HG03520 (cell line): ENCODE data around the gene SMPD3.

ENCODE experiments used
- ATAC-seq: cut with Tn5 transposase; IDR thresholded peaks from one replicate; pipeline ENCODE4 v1.9.1; 2021; ENCODE audit warnings: mild to moderate bottlenecking, moderate library complexity; ENCODE audit not compliant: unreplicated experiment

Gene SMPD3

GRCh38 chr16:68343137-68343536, 105.2 kb downstream of the SMPD3 start:
- no peak for ATAC-seq

DNA sequence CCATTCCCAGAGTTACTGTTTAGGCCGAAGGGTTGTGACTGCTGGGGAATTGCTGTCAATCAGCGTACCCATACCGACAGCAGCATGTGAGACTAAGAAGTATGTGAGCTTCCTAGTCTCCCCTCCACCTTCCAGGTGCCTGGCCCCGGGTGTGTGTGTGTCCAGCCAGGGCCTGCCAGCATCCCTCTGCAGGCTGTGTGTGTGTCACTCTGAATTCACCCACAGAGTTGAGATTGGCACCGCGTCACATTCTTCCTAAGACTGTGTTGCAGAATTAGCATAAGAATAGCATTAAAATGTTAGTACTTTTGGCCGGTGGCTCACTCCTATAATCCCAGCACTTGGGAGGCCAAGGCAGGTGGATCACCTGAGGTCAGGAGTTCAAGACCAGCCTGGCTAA, 105.7 kb downstream of the SMPD3 start:
- ATAC-seq = no peak

- no peak for ATAC-seq
These were observed 109.1 kb downstream of the SMPD3 start for GRCh38 chr16:68339214-68339613.

- no peak for ATAC-seq
These were observed 109.8 kb downstream of the SMPD3 start for GRCh38 chr16:68338326-68339119.

GRCh38 chr16:68335175-68335574, 113.1 kb downstream of the SMPD3 start:
- ATAC-seq = no peak

DNA sequence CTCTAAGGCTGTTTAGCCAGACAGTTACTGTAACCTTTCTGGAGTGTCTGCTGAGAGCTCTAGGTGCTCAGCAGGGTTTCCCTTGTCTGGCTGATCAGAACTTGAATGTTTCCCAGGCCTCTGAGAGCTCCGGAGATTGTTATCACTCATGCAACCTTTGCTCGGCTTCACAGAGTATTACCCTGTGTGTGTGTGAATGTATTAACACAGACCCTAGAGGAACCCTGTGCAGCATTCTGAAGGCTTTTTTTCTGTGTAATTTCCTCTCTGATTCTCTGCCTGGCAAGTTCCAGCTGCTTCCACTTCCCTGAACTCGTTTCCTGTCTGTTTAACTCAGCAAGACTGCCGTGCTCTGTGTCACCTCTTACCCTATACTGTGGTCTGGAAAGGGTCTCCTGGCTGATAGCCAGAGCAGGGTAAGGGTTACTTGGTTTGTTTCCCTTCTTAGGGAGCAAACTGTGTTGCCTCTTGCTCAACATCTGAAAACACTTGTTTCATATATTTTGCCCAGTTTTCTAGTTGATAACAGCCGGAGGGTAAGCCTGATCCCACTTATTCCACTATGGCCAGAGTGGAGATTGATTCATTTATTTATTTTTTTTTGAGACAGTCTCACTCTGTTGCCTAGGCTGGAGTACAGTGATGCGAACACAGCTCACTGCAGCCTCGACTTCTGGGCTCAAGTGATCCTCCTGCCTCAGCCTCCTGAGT, 115.7 kb downstream of the SMPD3 start:
- ATAC-seq = no peak

- ATAC-seq = no peak
These were observed 116.4 kb downstream of the SMPD3 start for GRCh38 chr16:68331879-68332410.

- no peak for ATAC-seq
These were observed 119.4 kb downstream of the SMPD3 start for GRCh38 chr16:68328860-68329390.

GRCh38 chr16:68328151-68328859, 120.0 kb downstream of the SMPD3 start:
- ATAC-seq = peak; percentile 67

- ATAC-seq = no peak
These were observed 123.4 kb downstream of the SMPD3 start for GRCh38 chr16:68324780-68325357.

DNA sequence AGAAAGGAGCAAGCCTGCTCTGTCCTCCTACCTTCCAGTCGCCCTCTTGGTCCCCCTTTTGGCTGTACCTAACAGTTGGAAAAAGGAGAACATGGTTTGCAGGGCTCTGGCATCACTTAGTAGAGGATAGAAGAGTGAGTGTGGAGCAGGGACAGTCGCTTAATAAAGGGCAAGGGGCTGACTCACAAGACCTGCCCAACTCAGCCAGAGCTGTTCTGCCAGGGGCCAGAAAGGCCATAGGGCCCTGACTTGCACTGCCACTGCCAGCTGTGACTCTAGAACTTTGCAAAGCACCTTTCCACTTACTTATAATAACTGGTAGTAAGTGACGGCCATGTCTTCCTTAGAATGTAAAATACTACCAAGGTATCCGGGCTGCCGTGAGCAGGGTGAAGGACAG, 124.0 kb downstream of the SMPD3 start:
- no peak for ATAC-seq

- ATAC-seq = no peak
These were observed 129.0 kb downstream of the SMPD3 start for GRCh38 chr16:68319185-68319908.

GRCh38 chr16:68313116-68313515, 135.2 kb downstream of the SMPD3 start:
- no peak for ATAC-seq

DNA sequence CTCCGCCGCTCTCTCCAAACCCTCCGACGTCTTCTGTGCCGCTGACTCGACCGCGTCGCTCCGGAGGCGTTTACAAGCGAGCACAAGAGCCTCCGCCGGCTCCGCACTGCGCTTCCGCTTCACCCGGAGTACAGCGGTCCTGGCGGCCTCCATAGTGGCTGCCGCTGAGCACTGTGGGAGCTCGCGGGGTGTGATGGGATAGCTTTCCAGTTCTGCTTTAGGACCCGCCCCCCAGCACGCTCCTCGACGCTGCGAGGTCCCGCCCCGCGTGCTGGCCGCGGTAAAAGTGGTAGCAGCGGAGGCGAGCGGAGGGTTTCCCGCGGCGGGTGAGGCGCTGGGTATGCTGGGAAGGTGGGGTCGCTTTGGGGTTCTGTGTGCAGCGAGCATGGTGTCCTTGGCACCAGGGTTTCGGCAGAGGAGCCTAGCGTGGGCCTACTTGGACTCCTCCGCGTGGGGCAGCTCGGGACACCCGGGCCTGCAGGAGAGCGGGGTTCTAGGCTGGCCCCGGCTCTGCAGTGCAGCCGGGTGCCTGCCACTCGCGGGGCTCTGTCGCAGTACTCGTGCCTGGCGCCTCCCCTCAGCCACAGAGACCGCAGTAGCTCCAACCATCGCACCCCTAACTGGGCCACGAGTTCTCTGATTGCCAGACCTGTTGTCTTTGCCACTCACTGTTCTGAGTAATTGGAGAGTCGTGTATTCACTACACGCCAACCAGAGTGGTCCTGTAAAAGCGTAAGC, 137.4 kb downstream of the SMPD3 start, which contains the start of the genes PRMT7 and SLC7A6OS:
Gene PRMT7, plus strand, starts transcription at position 246 of the 738 bp plus-strand sequence. CDS start 4,961 bp downstream, outside the sequence.
Gene SLC7A6OS, minus strand, starts transcription at position 173 of the 738 bp plus-strand sequence. Its CDS starts 20 bp downstream, at position 153.
- peak; percentile 96 for ATAC-seq

GRCh38 chr16:68310437-68310773, 137.9 kb downstream of the SMPD3 start:
- ATAC-seq = no peak

GRCh38 chr16:68309799-68310198, 138.5 kb downstream of the SMPD3 start:
- no peak for ATAC-seq
